ENCODE results near the gene KAT5.

- TF ChIP-seq POLR2A (IDR thresholded peaks at IDR 0.05): no peak
- TF ChIP-seq CTCF (IDR thresholded peaks at IDR 0.05): no peak
- no peak for TF ChIP-seq POLR2AphosphoS5 (IDR thresholded peaks at IDR 0.05)
These were observed 6.5 kb downstream of the KAT5 start for GRCh38 chr11:65718531-65718930.
